HG03159 (cell line): ENCODE data around the gene OTOA.
"Not testable (repeated sequence)": the region's sequence is repeated elsewhere in the genome, so short reads cannot be mapped to it uniquely, and the experiment has no call there.

Source experiments
- ATAC-seq: cut with Tn5 transposase; IDR thresholded peaks from one replicate; pipeline ENCODE4 v1.9.1; 2021; ENCODE audit warnings: mild to moderate bottlenecking, moderate library complexity; ENCODE audit not compliant: unreplicated experiment

The OTOA gene

GRCh38 chr16:21663889-21664647, at the start of gene OTOA:
OTOA (plus strand) TSS chr16:21663968; CDS start chr16:21678515, 14,547 bp downstream.
- no peak for ATAC-seq

- ATAC-seq = no peak
Observed at GRCh38 chr16:21614896-21615295, 48.9 kb upstream of the OTOA start.

GRCh38 chr16:21617607-21618006, 46.2 kb upstream of the OTOA start:
- ATAC-seq = no peak

GRCh38 chr16:21618281-21618680, 45.5 kb upstream of the OTOA start:
- ATAC-seq = no peak

- ATAC-seq = no peak
Observed at GRCh38 chr16:21619765-21620425, 43.9 kb upstream of the OTOA start.

GRCh38 chr16:21620592-21620991, 43.2 kb upstream of the OTOA start:
- ATAC-seq = no peak

- no peak for ATAC-seq
Observed at GRCh38 chr16:21622545-21622944, 41.2 kb upstream of the OTOA start.

GRCh38 chr16:21625026-21625425, 38.7 kb upstream of the OTOA start:
- no peak for ATAC-seq

GRCh38 chr16:21626659-21627277, 37.0 kb upstream of the OTOA start:
- ATAC-seq = no peak

GRCh38 chr16:21628121-21628726, 35.5 kb upstream of the OTOA start:
- ATAC-seq = no peak

- no peak for ATAC-seq
Observed at GRCh38 chr16:21628772-21629171, 35.0 kb upstream of the OTOA start.

GRCh38 chr16:21629616-21630539, 33.9 kb upstream of the OTOA start:
- ATAC-seq = not testable (repeated sequence)

GRCh38 chr16:21630866-21631265, 32.9 kb upstream of the OTOA start:
- not testable (repeated sequence) for ATAC-seq

- ATAC-seq = not testable (repeated sequence)
Observed at GRCh38 chr16:21631376-21631775, 32.4 kb upstream of the OTOA start.

- not testable (repeated sequence) for ATAC-seq
Observed at GRCh38 chr16:21631951-21632575, 31.7 kb upstream of the OTOA start.

GRCh38 chr16:21634216-21634615, 29.6 kb upstream of the OTOA start:
- ATAC-seq = no peak

- not testable (repeated sequence) for ATAC-seq
Observed at GRCh38 chr16:21635694-21636093, 28.1 kb upstream of the OTOA start.

GRCh38 chr16:21637032-21637968, 26.5 kb upstream of the OTOA start:
- ATAC-seq = no peak

GRCh38 chr16:21638573-21638975, 25.2 kb upstream of the OTOA start:
- no peak for ATAC-seq
